NCI-H748 (cell line): ENCODE measurements around the gene TMEM161A.
"Not testable (repeated sequence)": the region's sequence is repeated elsewhere in the genome, so short reads cannot be mapped to it uniquely, and the experiment has no call there.

ENCODE experiments used
- DNase-seq: peaks from one replicate; lab custom pipeline; 2025; ENCODE audit not compliant: unreplicated experiment; lab: John Stamatoyannopoulos, UW

The TMEM161A gene

GRCh38 chr19:19123386-19123785 lies 14.9 kb downstream of the TMEM161A start:
- no peak for DNase-seq

DNA sequence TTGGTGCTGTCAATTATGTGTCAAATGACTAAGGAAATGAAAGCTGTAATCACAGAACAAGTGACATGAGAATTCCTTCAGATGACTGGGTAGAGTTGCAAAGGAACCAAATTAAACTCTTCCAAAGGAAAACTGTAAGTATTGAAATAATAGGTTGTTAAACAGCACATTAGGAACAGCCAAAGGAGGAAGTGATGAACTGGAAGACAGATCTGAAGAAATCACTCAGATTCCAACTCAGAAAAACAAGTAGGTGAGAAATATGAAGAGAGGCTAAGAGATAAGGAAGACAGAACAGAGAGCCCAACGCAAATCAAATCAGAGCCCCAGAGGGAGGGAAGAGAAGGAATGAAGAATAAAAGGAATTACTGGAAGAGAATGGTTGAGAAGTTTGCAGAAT lies 15.4 kb downstream of the TMEM161A start:
- DNase-seq, result no peak

- DNase-seq, result no peak
Measured at GRCh38 chr19:19121371-19121770, 16.9 kb downstream of the TMEM161A start.

DNA sequence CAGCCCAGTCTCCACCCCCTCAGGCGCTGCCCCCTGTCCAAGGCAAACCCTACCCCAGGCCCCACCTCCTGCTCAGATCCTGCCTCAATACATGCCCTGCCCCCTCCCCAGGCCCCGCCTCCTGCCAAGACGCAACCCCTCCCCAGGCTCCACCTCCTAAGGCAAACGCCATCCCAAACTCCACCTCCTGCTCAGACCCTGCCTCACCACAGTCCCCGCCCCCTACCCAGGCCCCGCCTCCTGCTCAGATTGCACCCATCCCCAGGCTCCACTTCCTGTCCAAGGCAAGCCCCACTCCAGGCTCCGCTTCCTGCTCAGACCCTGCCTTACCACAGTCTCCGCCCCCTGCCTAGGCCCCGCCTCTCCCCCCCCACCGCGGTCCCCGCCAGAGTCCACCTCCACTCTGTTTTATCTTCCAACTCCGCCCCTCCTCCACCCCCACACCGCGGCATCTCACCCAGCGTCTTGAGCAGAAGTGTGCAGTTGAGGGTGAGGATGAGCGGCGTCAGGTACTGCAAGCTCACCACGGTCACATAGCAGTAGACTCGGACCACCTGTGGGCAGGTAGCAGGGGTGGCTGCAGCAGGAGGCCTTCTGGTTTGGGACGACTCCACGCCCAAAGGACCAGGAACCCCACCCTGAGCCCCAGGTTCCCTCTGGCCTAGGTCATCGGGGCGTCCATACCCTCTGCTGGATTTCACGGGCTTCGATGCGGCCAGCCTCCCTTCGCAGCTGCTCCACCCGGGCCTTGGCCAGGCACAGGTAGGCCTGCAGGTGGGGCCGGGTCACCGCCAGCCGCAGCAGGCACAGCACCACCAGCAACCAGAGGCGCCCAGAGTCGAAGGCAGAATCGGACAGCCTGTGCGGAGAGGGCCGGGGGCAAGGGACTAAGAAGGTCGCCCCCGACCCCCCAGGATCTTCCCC lies 17.7 kb downstream of the TMEM161A start:
- peak; percentile 18 for DNase-seq

GRCh38 chr19:19119325-19120237 lies 18.7 kb downstream of the TMEM161A start:
- no peak for DNase-seq

DNA sequence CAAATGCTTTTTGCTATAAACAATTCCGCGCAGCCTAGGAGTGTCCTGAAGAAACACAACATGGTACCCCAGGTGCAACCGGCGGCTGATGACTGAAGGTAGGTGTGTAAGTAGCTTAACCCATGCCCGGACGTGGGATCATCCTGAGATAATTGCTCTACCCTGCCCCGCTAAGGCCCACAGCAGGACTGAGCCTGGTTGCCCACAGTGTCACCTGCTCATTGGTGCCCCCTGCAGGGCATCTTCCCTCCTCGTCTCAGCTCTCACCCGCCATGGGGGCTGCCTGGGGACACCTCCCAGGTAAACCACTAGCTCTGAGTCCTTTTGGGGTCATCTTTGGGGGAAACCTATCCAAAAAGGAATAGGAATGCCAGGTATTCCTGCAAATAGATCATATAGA lies 22.3 kb downstream of the TMEM161A start:
- peak; percentile 17 for DNase-seq

- no peak for DNase-seq
Measured at GRCh38 chr19:19113040-19113626, 25.1 kb downstream of the TMEM161A start.

GRCh38 chr19:19111967-19112580 lies 26.2 kb downstream of the TMEM161A start:
- no peak for DNase-seq

DNA sequence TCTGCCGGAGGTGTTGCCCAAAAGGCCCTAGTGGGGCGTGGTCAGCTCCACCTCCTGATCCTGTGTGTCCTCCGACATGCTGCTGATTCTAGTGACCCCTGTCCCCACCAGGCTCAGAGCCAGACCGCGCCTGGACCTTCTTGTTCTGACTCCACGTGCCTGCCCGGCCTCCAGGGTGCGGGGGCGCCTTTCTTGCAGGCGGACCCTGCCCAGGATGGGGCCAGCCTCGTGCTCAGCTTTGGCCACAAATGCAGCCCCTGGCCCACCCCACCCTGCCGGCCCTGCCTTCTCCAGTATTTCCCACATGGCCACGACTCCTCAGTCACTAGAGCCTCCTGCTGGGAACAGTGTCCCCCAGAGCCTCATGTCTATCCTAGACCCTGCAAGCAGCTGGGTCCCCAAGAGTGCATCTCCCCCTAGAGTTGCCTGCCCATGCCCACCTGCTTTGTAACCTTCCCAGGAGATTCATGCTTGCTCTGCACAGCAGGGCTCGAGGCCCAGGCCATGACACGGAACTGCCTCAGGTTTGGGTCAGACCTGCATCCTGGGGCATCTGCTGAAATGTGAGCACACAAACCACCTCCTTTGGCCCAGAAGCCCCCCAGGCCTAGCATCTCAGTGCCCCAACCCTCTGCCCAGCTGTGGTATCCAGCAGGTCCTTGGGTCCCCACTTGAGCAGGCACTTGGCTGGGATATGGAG lies 27.0 kb downstream of the TMEM161A start:
- no peak for DNase-seq

DNA sequence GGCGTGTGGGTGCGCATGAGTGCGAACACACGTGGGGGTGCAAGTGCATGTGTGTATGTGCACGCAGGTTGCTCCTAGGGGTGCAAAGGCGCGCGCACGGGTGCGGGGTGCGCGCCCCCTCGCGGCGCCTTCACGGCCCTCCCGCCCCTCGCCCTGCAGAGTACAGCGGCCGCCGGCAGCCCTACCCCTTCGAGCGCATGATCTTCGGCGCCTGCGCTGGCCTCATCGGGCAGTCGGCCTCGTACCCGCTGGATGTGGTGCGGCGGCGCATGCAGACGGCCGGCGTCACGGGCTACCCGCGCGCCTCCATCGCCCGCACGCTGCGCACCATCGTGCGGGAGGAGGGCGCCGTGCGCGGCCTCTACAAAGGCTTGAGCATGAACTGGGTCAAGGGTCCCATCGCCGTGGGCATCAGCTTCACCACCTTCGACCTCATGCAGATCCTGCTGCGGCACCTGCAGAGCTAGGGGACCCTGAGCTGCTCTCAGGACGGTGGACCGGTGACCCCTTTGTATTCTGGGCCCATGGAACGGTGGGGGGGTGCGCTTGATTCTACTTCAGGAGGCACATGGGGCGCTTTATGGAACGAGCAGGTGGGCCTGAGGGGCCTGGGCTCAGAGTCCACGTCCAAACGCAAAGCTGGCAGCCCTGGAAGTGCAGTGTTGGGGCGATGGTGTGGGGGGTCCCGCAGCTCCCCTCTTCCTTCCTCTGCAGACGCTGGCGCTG lies 27.7 kb downstream of the TMEM161A start:
- no peak for DNase-seq

DNA sequence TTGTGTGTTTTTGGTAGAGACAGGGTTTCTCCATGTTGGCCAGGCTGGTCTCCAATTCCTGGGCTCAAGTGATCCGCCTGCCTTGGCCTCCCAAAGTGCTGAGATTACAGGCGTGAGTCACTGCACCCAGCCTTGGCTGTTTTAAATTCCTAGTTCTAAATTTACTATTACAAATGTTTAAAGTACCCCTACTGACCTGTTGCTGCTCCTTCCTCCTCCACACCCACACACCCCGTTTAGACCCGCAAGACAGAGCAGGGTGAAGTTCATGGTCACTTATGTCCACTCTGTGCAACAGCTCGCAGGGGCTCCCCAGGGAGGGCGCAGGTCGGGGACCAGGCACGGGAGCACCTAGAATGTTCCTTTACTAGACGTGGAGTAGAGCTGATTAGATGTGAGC lies 28.7 kb downstream of the TMEM161A start:
- DNase-seq, result no peak

DNA sequence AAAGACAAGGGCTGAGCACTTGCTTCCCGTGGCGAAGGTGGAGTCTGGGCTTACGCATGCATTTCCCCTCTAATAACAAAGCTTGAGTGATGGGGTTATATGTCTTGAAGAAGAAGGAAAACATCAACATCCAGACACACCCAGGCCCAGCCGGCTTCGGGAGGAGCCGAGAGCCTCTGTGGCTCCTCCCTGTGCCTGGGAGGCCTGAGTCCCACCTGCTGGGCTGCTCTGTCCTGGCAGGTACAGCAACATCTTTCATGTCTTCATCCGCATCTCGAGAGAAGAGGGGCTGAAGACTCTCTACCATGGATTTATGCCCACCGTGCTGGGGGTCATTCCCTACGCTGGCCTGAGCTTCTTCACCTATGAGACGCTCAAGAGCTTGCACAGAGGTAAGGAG lies 30.6 kb downstream of the TMEM161A start:
- no peak for DNase-seq

GRCh38 chr19:19106938-19107337 lies 31.3 kb downstream of the TMEM161A start:
- not testable (repeated sequence) for DNase-seq

DNA sequence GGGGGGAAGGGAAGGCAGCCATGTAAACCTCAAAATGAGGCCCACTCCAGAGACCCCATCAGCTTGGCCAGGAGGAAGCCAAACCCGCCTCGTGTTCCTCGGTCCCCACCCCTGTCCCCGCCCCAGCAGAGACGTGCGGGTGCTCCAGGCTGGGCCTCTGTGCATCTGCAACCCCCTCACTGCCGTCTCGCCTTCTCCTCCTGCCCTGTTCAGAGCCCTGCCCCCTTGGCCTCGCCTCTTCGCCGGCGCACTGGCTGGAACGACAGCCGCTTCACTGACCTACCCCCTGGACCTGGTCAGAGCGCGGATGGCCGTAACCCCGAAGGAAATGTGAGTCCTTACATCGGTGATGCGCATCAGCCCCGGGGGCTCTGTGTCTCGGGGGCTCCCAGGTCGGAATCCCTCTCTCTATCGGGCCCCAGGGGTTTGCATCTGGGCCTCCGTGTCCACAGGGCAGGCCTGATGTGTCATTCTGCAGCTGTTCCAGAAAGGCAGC lies 32.2 kb downstream of the TMEM161A start:
- DNase-seq, result no peak

GRCh38 chr19:19105365-19106055 lies 32.8 kb downstream of the TMEM161A start:
- DNase-seq, result peak; percentile 3

- DNase-seq, result no peak
Measured at GRCh38 chr19:19103167-19103566, 35.1 kb downstream of the TMEM161A start.

DNA sequence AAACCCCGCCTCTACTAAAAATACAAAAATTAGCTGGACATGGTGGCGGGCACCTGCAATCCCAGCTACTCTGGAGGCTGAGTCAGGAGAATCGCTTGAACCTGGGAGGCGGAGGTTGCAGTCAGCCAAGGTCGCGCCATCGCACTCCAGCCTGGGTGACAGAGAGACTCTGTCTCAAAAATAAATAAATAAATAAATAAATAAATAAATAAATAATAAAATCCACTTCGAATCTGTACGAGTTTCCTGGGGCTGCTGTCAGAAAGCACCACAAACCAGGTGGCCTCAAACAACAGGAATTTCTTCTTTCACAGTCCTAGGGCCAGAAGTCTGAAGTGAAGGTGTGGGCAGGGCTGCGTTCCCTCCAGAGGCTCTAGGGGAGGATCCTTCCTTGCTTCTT lies 35.7 kb downstream of the TMEM161A start:
- not testable (repeated sequence) for DNase-seq

DNA sequence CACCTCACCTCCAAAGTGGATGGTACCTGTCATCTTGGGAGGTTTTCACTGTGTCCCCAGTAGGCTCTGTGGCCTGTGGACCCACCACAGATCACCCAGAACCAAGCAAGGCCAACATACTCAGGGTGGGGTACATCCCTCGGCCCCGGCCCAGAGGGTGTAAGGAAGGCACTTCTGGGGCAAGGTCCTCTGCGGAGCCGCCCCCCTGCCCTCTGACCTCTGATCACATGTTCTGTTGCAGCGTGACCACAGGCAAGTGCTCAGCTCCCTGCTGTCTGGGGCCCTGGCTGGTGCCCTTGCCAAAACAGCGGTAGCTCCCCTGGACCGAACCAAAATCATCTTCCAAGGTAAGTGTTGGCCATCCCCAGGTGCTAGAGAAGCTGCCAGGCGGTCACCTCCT lies 36.7 kb downstream of the TMEM161A start:
- DNase-seq, result no peak
